ENCODE results near the gene F12.
A peak's percentile ranks its signal among the peaks of the same experiment; 100 is the strongest.
"Not testable (repeated sequence)": the region's sequence is repeated elsewhere in the genome, so short reads cannot be mapped to it uniquely, and the experiment has no call there.

F12 gene

DNA sequence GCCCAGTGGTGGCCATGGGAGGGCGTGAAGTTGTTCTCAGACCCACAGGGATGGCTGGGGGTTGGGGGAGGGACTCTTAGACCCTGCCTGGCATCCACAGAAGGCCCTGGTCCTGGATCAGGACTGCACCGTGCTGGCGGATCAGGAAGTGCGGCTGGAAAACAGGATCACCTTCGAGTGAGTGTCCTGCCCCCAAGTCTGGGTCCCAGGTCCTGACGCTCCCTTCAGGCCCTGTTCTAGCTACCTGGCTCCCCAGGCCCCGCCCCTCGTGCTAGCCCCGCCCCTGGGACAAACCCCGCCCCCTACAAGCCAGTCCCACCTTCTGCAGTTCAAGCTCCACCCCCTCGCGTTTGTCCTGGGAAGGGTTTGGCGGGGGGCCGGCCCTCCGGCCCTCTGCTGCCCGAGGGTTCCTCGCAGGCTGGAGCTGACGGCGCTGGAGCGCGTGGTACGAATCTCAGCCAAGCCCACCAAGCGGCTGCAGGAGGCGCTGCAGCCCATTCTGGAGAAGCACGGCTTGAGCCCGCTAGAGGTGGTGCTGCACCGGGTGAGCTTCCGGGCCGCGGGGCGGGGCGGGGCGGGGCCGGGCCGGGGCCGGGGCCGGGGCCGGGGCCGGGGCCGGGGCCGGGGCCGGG, 38.8 kb downstream of the F12 start:
- peak in 2 of 4 experiments; percentile 44 to 62 for DNase-seq (ENCODE audit: low read depth in 4 of 4, low spot score in 1 of 4)

DNA sequence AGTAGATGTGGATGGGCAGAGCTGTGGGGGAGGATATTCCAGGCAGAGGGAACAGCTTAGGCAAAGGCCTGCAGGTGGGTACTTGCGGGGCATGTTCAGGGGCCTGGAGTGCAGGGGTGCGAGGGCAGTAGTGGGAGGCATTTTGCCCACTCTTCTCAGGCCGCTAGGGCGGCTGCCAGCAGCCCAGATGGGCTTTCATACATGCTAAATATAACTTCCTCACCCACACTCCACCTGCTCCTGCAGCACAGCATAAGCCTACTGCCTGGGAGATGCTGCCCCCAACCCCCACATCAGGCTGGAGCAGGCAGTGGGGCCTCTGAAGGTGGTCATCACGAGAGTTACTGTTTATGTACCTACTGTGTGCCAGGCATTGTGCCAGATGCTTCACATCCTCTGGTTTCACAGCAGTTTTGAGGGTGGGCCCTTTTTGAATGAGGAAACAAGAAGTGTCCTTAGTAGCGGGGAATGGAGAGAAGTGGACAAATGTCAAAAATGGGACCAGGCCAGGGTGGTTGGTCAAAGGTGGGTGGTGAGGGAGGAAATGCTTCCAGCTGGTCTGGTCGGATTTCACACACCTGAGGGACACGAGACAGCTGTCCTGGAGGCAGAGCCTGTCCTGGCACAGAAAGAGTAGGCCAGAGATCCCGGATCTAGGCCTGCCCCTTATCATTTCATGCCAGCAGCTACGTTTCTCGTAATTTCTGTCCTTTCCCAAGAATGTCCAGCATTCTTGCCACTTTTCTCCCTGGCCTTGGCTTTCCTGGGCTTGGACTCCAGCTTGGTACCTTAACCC, 39.5 kb downstream of the F12 start:
- DNase-seq (ENCODE audit: low read depth in 4 of 4, low spot score in 1 of 4) = no peak

DNA sequence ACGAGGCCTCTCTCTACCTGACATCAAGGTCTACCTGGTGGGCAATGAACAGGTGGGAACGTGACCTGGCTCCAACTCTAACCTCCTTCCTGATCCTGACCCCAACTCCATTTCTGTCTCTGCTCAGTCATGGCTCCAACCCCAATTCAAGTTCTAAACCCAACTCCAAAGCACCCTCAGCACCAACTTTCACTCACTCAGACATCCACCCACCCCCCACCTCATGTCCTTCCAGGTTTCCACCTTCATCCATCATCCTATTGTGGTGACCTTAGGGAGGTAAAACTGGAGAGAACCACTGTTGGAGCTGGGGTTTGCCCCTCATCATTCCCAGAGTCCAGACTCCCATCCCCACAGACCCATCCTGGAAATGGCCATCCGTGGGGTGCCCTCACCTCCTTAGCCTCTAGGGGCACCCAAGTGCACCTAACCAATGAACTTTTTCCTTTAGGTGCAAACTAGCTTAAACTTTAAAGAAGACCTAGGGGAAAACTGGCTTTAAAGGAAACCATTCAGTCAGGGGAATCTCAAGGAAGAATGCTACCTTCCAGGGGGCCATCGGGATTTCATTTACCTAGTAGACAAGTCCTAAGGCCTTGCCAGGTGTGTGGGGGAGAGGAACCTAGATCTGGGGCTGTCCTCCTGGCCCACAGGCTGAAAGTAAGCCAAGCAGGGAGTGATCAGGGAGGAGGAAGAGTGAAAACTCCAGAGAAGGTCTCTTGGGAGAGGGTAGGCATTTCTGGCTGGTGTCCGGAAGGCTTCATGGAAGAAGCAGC, 40.3 kb downstream of the F12 start:
- DNase-seq (ENCODE audit: low read depth in 4 of 4, low spot score in 1 of 4) = no peak

DNA sequence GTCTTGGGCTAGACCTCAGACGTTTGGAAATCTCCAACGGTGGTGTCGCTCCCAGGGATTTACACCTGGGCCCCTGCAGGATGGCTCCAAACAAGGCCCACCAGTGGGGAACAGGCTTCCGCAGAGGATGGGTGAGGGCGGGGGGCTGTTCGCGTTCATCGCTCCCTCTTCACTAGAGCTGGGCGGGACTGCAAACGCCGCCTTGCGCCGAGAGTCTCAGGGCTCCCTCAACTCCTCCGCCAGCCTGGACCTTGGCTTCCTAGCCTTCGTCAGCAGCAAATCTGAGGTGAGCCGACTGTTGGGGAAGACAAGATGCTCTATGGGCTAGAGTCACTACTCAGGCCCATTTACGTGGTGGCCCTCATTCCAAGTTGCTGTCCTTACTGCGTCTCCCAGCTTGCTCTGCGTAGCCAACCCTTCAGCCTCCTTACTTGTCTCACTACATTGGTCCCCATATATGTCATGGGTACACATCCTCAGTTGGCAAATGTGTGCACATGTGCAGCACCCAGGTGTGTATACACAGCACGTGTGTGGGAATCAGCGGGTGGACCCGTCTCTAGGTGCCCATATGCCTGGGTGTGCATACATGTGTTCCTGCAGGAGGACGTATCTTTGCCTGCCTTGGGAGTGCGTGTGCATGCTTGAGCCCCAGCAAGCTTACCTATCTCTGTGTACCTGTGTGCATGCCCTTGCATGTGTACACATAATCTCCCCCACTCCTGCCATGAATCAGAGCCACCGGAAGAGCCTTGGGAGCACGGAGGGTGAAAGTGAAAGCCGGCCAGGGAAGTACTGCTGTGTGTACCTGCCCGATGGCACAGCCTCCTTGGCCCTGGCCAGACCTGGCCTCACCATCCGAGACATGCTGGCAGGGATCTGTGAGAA, 41.1 kb downstream of the F12 start:
- DNase-seq (ENCODE audit: low read depth in 4 of 4, low spot score in 1 of 4) = no peak

DNA sequence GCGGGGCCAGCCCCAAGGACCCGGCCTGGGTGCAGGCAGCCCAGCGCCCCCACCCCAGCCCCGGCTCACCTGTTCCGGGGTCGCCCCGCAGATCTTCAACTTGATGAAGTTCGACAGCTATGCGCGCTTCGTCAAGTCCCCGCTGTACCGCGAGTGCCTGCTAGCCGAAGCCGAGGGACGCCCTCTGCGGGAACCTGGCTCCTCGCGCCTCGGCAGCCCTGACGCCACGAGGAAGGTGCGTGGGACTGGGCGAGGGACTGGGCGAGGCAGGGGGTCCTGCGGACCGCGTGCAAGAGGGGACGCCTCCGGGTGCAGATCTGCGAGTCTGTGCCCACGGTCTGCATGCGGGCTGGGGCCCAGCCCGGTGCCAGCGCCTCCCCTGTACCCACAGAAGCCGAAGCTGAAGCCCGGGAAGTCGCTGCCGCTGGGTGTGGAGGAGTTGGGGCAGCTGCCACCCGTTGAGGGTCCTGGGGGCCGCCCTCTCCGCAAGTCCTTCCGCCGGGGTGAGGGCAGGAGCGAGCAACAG, 42.0 kb downstream of the F12 start:
- DNase-seq (ENCODE audit: low read depth in 4 of 4, low spot score in 1 of 4) = no peak

DNA sequence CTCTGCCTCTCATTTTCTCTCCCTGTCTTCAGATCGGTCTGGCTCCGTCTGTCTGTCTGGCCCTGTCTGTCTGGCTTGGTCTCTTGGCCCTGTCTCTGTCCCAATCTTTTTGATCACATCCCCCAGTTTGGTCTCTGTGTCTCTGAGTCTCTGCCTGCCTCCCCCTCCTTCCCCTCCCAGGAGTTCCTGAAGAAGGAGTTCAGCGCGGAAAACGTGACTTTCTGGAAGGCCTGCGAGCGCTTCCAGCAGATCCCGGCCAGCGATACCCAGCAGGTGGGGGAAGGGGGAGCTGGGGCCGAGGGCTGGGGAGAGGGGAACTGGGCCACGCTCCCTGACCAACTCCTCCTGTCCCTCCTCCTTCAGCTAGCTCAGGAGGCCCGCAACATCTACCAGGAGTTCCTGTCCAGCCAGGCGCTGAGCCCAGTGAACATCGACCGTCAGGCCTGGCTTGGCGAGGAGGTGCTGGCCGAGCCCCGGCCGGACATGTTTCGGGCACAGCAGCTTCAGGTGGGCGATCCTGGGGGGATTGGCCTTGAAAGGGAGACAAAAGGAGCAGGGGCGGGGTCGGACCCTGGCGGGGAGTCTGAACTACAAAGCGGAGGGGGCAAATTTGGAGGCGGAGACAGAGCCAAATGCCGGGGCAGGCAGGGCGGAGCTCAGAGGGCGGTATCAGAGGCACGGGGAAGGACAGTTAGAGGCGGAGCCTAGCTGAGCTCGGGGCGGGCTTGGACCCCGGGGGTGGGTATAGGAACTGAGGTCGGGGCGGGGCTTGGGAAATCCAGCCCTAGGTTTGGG, 42.6 kb downstream of the F12 start:
- DNase-seq (ENCODE audit: low read depth in 4 of 4, low spot score in 1 of 4) = no peak

DNA sequence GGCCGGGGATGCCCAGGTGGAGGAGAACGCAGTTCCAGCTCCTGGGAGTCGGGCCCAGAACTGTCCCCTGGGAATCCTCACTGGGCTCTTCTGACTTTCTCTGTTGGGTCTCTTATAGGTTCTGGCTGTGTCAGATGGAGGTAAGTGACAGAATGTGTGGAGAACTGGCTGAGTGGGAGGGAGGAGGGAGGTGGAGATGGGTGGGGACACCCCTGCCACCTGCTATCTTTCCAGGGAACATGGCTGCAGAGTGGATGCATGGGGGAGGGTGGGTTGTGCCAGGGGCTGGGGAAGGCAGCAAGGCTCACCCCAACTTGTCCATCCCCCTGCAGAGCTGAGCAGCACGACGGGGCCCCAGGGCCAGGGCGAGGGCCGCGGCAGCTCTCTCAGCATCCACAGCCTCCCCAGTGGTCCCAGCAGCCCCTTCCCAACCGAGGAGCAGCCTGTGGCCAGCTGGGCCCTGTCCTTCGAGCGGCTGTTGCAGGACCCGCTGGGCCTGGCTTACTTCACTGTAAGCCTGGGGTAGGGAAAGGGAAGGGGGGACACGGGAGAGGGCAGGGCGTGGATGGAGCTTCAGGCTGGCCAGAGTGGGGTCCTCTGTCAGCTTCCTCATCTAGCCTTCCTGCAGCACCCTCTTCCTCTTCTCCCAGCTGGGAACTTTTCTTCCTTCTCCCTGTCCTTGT, 43.4 kb downstream of the F12 start:
- no peak for DNase-seq (ENCODE audit: low read depth in 4 of 4, low spot score in 1 of 4)

DNA sequence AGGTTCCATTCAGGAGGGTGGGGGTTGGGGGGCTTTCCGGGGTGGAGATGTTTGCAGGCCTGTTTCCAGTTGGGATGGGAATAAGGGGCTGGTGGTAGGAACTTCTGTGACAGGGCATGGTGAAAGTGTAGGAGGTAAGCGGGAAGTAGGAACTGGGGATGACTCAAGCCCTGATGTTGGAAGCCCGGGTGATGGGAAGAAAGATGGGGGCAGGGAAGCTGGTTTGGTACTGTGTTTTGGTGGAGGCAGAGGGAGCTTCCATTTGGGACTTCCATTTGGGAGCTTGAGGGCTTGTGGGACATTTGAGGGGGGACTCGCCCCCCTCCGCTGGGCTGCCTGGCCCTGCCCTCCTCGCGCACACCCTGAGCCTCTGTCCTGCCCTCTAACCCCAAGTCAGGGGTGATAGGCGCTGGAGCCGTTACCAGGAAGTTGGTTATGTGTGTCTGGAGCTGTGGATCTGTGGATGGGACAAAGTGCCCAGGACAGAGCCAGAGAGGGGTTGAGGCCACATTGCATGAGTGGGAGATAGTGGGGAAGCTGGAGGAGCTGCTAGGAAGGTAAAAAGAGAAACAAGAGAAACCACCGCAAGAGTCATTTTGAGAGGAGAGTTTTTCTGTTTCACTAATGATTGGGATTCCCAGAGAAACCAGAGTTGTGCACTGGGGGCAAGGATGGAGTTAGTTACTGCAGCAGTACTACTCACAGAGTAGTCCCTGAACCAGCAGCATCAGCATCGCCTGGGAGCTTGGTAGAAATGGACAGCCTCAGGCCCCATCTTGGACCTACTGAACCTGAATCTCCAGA, 45.0 kb downstream of the F12 start:
- no peak for DNase-seq (ENCODE audit: low read depth in 4 of 4, low spot score in 1 of 4)

DNA sequence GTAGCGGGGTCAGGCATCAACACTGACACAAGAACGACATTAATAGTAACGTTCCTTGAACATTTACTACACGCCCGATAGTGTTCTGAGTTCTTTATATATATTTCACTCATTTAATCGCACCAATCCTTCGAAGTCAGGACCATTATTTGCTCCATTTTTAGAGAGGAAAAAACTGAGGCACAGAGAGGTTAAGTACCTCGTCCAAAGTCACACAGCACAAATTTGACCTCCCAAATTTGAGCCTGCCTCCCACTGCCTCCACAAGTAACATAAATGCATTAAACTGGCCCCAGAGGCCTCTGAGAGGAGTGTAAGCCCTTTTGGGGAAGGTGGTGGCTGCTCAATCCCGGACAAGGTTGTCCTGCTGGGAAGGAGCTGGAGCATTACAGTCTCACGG, 45.8 kb downstream of the F12 start:
- DNase-seq (ENCODE audit: low read depth in 4 of 4, low spot score in 1 of 4) = no peak

DNA sequence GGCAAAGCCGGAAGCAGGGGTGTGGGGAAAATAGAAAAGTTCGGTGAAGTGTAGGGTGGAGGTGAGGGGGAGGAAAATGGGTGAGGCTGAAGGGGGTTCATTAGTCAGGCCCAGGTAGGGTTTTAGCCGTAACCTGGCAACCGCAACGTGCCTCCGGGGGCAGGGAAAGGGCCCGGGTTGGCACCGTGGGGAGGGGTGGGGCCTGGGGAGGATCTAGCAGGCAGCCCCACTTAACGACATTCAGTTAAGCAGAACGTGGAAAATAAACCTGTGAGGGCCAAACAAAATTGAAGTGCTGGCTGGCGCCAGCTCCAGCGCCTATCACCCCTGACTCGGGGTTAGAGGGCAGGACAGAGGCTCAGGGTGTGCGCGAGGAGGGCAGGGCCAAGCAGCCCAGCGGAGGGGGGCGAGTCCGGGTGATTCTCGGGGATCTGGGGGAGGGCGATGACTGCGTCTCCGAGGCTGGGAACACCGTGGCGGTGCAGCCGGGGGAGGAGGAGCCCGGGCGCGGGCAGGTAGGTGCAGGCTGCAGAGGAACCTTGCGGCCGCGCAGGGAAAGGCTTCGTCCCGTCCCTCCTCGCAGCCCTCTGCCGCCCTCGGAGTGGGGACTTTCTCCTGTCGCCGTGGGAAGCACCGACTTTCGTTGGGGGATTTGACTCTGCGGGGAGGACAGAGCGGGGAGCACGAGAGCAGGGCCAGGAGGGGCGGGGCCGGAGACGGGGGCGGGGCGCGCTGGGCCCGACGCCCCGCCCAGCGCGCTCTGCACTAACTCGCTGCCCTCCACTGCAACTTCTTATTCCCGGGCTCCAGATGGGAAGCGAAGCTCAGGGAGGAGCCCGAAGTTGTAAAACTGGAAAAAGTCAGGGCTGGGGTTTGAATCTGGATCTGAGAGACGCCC, 46.5 kb downstream of the F12 start:
- DNase-seq (ENCODE audit: low read depth in 4 of 4, low spot score in 1 of 4) = peak in 3 of 4 experiments; percentile 39 to 62 (median 60)

DNA sequence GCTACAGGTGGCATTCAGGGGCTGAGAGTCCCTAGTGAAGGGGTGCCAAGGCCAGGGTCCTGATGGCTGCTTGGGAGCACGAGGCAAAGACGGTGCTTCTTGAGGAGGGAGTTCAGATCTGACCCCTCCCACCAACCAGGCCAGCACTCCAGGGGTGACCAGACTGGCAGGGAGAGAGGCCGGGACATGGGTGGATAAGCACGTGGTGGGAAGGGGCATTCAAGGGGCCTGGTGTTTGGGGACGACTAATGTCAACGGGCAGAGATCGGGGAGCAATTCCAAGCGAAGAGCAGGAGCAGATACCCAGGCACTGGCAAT, 47.1 kb downstream of the F12 start:
- no peak for DNase-seq (ENCODE audit: low read depth in 4 of 4, low spot score in 1 of 4)

DNA sequence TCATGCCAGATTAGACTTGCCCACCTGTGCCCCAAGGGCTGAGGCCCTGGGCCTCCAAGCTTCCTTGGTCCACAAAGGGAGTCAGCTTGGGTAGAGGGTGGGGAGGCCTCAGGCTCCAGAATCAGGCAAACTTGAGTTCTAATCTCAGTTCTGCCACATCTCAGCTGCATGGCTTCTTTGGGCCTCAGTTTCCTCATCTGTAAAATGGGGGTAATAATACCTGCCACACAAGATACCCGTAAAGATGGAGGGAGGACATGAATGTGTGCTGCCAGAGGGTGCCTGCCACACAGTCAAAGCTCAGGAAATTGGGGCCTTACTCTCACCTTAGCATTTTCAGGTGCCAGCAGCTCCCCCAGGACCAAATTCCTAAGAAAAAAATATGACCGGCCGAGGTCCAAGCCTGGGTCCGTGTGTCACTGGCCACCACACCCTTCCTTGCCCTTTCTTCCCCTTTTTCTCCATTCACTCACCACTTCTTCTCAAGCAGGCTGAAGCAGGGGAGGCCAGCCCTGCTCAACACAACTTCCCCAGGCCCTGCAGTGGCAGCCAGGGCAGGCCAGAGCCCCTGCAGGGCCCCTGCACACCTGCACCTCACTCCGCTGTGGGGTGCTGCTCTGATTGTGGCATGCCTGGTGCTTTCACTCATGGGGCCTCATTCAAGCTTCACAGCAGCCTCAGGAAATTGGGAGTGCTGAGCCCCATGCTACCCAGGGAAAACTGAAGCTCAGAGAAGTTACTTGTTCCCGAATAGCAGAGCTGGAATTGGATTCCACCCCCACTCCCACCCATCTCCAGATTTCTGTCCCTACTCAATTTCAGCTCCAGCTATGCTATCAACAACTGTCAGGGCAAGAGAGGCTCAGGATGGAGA, 47.7 kb downstream of the F12 start:
- no peak for DNase-seq (ENCODE audit: low read depth in 4 of 4, low spot score in 1 of 4)

DNA sequence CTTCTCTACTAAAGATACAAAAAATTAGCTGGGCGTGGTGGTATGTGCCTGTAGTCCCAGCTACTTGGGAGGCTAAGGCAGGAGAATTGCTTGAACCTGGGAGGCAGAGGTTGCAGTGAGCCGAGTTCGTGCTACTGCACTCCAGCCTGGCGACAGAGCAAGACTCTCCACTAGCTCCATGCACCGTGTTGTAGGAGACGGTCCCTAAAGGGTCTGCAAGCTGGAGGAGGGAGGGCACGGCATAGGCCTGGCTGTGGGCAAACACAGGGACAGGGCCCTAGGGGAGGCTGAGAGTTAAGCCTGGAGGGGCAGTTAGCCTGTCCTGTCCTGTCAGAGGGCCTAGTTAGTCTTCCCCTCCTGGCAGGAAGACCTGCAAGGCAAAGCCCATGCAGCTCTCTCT, 48.6 kb downstream of the F12 start:
- DNase-seq (ENCODE audit: low read depth in 4 of 4, low spot score in 1 of 4) = not testable (repeated sequence)

DNA sequence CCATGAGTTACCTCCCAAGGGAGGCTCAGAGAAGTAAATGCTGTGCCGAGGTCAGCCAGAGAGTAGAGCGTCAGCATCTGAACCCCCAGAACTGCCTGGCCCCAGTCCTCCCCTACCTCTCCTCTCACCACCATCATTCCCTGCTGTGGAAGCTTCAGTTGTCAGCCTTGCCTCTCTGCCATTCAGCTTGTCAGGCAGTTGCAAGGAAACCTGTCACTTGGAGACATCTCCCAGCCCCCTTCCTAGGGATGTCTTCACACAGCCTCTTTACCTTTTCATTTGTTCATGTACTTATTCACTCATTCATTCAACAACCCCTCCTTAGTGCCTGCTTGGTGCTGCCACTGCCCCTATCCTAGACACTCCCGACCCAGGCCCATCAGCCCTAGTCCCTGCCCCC, 49.5 kb downstream of the F12 start:
- no peak for DNase-seq (ENCODE audit: low read depth in 4 of 4, low spot score in 1 of 4)

DNA sequence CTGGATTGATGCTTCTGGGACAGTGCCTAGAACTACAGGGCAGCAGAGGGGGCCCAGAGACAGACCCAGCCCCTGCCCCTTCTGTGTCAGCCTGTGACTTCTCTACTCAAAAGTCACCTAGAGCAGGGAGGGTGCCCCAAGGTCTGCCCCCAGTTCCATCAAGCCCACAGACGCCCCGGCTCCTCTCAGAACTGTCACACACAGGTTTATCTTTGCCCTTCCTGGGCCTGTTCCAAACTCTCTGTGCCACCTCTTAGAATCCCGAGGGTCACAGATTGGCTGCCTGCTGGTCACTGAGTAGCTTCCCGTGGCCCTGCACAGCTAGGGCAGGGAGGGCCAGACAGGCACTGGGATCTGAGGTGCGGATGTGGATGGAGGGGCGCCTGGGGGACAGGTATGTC, 49.9 kb downstream of the F12 start:
- DNase-seq (ENCODE audit: low read depth in 4 of 4, low spot score in 1 of 4) = no peak

DNA sequence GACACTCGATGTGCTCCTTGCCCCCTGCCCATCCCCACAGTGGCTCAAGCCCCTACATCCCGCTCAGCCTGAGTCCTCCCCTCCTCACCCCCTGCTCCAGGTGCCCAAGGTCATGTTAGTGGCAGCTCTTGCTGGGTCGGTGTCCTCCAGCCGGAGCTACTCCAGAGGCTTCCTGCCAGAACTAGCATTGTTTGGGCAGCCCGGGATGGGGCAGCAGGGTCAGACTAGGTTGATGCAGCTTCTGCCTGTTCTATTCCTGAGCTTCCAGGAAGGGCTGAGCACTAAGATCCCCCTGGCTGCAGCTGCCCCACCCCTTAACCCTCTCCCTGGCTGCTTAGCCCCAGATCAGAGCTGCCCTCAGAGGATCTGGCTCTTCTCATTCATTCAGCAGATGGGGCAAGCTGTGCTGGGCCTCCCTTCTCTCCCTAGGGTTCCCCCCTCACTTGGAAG, 51.0 kb downstream of the F12 start:
- no peak for DNase-seq (ENCODE audit: low read depth in 4 of 4, low spot score in 1 of 4)
